Measurements from ENCODE around the gene EPS8.

The EPS8 gene

DNA sequence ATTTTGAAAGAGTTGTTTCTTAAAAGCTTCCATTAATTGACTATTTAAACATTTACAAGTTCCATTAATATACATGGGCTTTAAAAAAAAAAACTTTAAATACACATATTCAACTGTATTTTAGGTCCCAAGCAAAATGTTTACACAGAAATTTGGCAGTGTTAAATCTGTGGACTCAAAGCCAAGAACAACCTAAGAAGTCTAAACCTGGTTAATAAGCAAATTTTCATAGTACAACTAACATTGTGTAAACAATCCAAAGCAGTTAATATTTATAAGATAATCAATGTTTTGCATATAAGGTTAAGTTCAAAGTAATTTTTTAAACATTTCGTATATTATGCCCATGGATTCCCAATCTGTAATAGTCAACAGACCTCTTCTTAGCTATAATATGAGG is 77.0 kb downstream of the EPS8 start:
- no peak overlapping the region for H3K4me3 ChIP-seq (ENCODE audit: low read length)
- H3K27ac ChIP-seq (ENCODE audit: low read length) = no peak overlapping the region
- H3K9me3 ChIP-seq (ENCODE audit: control insufficient read depth, low read depth, low read length) = no peaks in the 10 kb centered on the region
- no peaks in the 10 kb centered on the region for H3K27me3 ChIP-seq (ENCODE audit: control insufficient read depth, insufficient read depth, low read length)
- no peaks in the 10 kb centered on the region for H3K36me3 ChIP-seq (ENCODE audit: control insufficient read depth, low read depth, low read length)
- peaks cover 6% of the 10 kb centered on the region for H3K4me1 ChIP-seq (ENCODE audit: control insufficient read depth, low read depth, low read length)
- H3K9ac ChIP-seq (ENCODE audit: low read length) = no peak overlapping the region

DNA sequence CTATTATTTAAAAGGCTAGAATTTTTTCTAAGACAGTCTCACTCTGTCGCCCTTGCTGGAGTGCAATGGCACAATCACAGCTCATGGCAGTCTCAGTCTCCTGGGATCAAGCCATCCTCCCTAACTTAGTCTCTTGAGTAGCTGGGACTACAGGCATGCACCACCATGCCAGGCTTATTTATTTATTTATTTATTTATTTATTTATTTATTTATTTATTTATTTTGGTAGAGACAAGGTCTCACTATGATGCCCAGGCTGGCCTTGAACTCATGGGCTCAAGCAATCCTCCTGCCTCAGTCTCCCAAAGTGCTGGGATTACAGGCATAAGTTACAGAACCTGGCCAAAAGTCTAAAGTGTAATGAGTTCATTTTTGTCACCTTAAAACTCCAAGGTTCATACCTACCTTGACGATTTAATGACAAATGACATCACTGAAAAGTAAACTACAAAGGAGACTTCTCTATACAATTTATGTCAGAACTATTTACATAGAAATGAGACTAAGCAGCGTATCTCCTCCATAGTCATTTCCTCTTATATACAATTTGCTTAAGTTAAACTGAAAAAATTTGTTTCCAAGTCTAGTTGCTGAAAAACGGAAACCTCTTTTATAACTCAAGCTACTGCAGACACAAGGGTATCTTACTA is 78.2 kb downstream of the EPS8 start:
- Histone ChIP-seq H3K4me1 (ENCODE audit: control insufficient read depth, low read depth, low read length) (peaks cover 6% of the 10 kb centered on the region), H3K9ac (ENCODE audit: low read length) (no peak overlapping the region), H3K27ac (ENCODE audit: low read length) (no peak overlapping the region), H3K36me3 (ENCODE audit: control insufficient read depth, low read depth, low read length) (no peaks in the 10 kb centered on the region), H3K9me3 (ENCODE audit: control insufficient read depth, low read depth, low read length) (no peaks in the 10 kb centered on the region), H3K4me3 (ENCODE audit: low read length) (no peak overlapping the region), H3K27me3 (ENCODE audit: control insufficient read depth, insufficient read depth, low read length) (no peaks in the 10 kb centered on the region)

GRCh38 chr12:15709551-15709950 is 79.6 kb downstream of the EPS8 start:
- peaks cover 6% of the 10 kb centered on the region for H3K4me1 ChIP-seq (ENCODE audit: control insufficient read depth, low read depth, low read length)
- no peaks in the 10 kb centered on the region for H3K36me3 ChIP-seq (ENCODE audit: control insufficient read depth, low read depth, low read length)
- no peak overlapping the region for H3K4me3 ChIP-seq (ENCODE audit: low read length)
- no peak overlapping the region for H3K9ac ChIP-seq (ENCODE audit: low read length)
- H3K9me3 ChIP-seq (ENCODE audit: control insufficient read depth, low read depth, low read length) = no peaks in the 10 kb centered on the region
- H3K27ac ChIP-seq (ENCODE audit: low read length) = no peak overlapping the region
- no peaks in the 10 kb centered on the region for H3K27me3 ChIP-seq (ENCODE audit: control insufficient read depth, insufficient read depth, low read length)

DNA sequence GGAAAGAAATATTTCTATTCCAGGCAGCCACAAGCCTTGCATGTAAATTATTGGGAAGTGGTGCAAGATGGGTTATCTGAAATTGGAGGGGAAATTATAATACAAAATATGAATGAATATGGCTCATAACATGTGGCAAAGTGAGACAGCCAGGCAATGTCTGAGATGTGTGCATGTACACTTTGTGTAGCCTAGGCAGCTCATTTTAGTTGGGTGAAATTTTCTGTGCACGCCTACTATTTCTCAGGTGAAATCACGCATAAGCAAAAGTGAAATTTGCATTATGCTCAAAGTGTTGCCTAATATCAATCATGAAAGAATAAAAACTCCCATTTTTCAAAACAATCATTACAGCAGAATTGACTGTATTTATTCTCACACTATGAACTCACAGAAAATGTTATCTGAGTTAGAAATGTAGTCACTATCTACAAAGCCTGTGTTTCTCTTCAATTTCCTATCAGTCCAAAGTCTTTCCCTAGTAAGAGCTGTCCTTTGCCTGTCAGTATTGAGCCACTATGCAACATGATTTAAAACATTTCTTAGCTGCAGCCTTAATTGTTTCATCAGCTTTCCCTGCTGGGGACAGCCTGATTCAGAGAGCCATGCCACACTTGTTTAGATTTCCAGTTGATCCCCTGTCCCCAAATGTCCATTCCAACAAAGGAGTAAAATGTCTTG is 80.7 kb downstream of the EPS8 start:
- Histone ChIP-seq H3K4me1 (ENCODE audit: control insufficient read depth, low read depth, low read length) (peaks cover 6% of the 10 kb centered on the region), H3K9ac (ENCODE audit: low read length) (no peak overlapping the region), H3K27me3 (ENCODE audit: control insufficient read depth, insufficient read depth, low read length) (no peaks in the 10 kb centered on the region), H3K27ac (ENCODE audit: low read length) (no peak overlapping the region), H3K9me3 (ENCODE audit: control insufficient read depth, low read depth, low read length) (no peaks in the 10 kb centered on the region), H3K36me3 (ENCODE audit: control insufficient read depth, low read depth, low read length) (no peaks in the 10 kb centered on the region), H3K4me3 (ENCODE audit: low read length) (no peak overlapping the region)

- H3K4me3 ChIP-seq (ENCODE audit: low read length) = no peak overlapping the region
- H3K4me1 ChIP-seq (ENCODE audit: control insufficient read depth, low read depth, low read length) = peaks cover 6% of the 10 kb centered on the region
- H3K9me3 ChIP-seq (ENCODE audit: control insufficient read depth, low read depth, low read length) = no peaks in the 10 kb centered on the region
- no peaks in the 10 kb centered on the region for H3K27me3 ChIP-seq (ENCODE audit: control insufficient read depth, insufficient read depth, low read length)
- no peaks in the 10 kb centered on the region for H3K36me3 ChIP-seq (ENCODE audit: control insufficient read depth, low read depth, low read length)
- no peak overlapping the region for H3K27ac ChIP-seq (ENCODE audit: low read length)
- no peak overlapping the region for H3K9ac ChIP-seq (ENCODE audit: low read length)
Observed at GRCh38 chr12:15707516-15708199, 81.5 kb downstream of the EPS8 start.

DNA sequence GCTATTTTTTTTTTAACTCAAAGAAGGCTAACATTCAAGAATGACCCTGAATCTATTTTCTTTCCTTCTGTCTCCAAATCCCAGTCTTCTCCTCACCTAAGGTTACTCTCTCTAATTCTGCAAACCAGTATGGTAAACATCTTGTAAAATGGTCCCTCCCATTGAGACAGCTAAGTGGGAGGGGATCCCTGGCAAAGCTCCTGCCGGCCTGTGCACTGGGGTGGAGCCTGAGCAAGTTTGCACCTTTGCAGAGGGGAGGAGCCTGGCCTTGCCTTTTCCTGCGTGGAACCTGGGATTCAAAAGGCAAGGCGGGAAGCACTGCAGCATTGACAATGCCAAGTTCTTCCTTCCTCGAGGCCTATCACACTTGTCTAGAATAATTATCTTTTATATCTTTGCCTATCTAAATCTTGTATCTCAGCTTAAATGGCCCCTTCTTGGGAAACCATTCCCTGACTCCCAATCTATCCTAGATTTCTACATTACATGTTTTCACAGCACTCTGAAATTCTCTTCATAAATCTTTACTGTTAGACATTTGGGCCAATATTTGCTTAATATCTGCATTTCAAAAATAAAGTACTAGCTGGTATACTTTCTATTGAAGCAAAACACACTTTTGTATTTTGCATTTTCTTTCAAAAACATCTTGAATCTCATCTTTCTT is 83.0 kb downstream of the EPS8 start:
- Histone ChIP-seq H3K4me3 (ENCODE audit: low read length) (no peak overlapping the region), H3K9ac (ENCODE audit: low read length) (no peak overlapping the region), H3K27me3 (ENCODE audit: control insufficient read depth, insufficient read depth, low read length) (no peaks in the 10 kb centered on the region), H3K4me1 (ENCODE audit: control insufficient read depth, low read depth, low read length) (peaks cover 6% of the 10 kb centered on the region), H3K36me3 (ENCODE audit: control insufficient read depth, low read depth, low read length) (no peaks in the 10 kb centered on the region), H3K9me3 (ENCODE audit: control insufficient read depth, low read depth, low read length) (no peaks in the 10 kb centered on the region), H3K27ac (ENCODE audit: low read length) (no peak overlapping the region)

DNA sequence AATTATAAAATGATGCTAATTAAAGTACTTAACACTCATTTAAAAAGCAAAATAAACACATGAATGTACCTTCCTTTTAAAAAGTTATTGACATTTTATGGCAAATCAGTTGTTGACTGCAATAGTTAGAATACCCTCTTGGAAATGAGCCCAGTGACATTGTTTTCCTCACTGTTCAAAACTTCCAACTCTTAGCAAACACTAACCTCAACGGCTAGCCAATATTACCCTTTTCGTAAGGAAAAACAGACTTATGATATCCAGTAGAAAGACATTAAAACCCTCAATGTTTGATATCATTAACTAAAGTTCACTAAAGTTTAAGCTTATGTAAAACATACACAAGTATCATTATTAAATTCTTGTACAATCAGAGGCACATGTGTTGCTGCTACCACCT is 83.6 kb downstream of the EPS8 start:
- H3K4me3 ChIP-seq (ENCODE audit: low read length) = no peak overlapping the region
- H3K9me3 ChIP-seq (ENCODE audit: control insufficient read depth, low read depth, low read length) = no peaks in the 10 kb centered on the region
- H3K36me3 ChIP-seq (ENCODE audit: control insufficient read depth, low read depth, low read length) = no peaks in the 10 kb centered on the region
- H3K4me1 ChIP-seq (ENCODE audit: control insufficient read depth, low read depth, low read length) = peaks cover 6% of the 10 kb centered on the region
- H3K27me3 ChIP-seq (ENCODE audit: control insufficient read depth, insufficient read depth, low read length) = no peaks in the 10 kb centered on the region
- no peak overlapping the region for H3K27ac ChIP-seq (ENCODE audit: low read length)
- no peak overlapping the region for H3K9ac ChIP-seq (ENCODE audit: low read length)

GRCh38 chr12:15702276-15702675 is 86.9 kb downstream of the EPS8 start:
- Histone ChIP-seq H3K27me3 (ENCODE audit: control insufficient read depth, insufficient read depth, low read length) (no peaks in the 10 kb centered on the region), H3K9ac (ENCODE audit: low read length) (no peak overlapping the region), H3K27ac (ENCODE audit: low read length) (no peak overlapping the region), H3K4me1 (ENCODE audit: control insufficient read depth, low read depth, low read length) (no peaks in the 10 kb centered on the region), H3K36me3 (ENCODE audit: control insufficient read depth, low read depth, low read length) (no peaks in the 10 kb centered on the region), H3K4me3 (ENCODE audit: low read length) (no peak overlapping the region), H3K9me3 (ENCODE audit: control insufficient read depth, low read depth, low read length) (no peaks in the 10 kb centered on the region)

GRCh38 chr12:15701631-15702156 is 87.5 kb downstream of the EPS8 start:
- no peaks in the 10 kb centered on the region for H3K9me3 ChIP-seq (ENCODE audit: control insufficient read depth, low read depth, low read length)
- H3K4me3 ChIP-seq (ENCODE audit: low read length) = no peak overlapping the region
- H3K27me3 ChIP-seq (ENCODE audit: control insufficient read depth, insufficient read depth, low read length) = no peaks in the 10 kb centered on the region
- no peaks in the 10 kb centered on the region for H3K4me1 ChIP-seq (ENCODE audit: control insufficient read depth, low read depth, low read length)
- H3K9ac ChIP-seq (ENCODE audit: low read length) = no peak overlapping the region
- H3K27ac ChIP-seq (ENCODE audit: low read length) = no peak overlapping the region
- H3K36me3 ChIP-seq (ENCODE audit: control insufficient read depth, low read depth, low read length) = no peaks in the 10 kb centered on the region

- H3K27me3 ChIP-seq (ENCODE audit: control insufficient read depth, insufficient read depth, low read length) = no peaks in the 10 kb centered on the region
- H3K27ac ChIP-seq (ENCODE audit: low read length) = no peak overlapping the region
- no peaks in the 10 kb centered on the region for H3K4me1 ChIP-seq (ENCODE audit: control insufficient read depth, low read depth, low read length)
- H3K36me3 ChIP-seq (ENCODE audit: control insufficient read depth, low read depth, low read length) = no peaks in the 10 kb centered on the region
- H3K4me3 ChIP-seq (ENCODE audit: low read length) = no peak overlapping the region
- H3K9ac ChIP-seq (ENCODE audit: low read length) = no peak overlapping the region
- no peaks in the 10 kb centered on the region for H3K9me3 ChIP-seq (ENCODE audit: control insufficient read depth, low read depth, low read length)
Observed at GRCh38 chr12:15701206-15701605, 88.0 kb downstream of the EPS8 start.

DNA sequence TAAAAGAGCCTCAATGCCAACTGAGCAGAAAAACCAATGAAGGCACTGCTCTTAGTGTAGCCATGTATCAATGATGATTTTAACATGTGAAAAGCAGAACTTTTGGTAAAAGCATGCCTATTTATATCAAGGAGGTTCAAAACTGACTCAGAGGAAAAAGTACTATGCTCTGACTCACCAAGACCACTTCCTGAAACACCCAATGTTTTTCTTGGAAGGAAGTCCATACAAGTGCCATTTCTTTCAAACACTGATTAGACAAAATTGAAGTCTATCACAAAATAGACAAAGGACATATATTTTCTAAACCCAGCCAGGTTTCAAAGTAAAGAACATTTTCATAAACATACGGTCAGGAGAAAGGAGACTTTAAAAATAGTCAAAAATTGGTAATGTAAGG is 88.6 kb downstream of the EPS8 start:
- Histone ChIP-seq H3K9me3 (ENCODE audit: control insufficient read depth, low read depth, low read length) (no peaks in the 10 kb centered on the region), H3K36me3 (ENCODE audit: control insufficient read depth, low read depth, low read length) (no peaks in the 10 kb centered on the region), H3K27ac (ENCODE audit: low read length) (no peak overlapping the region), H3K4me3 (ENCODE audit: low read length) (no peak overlapping the region), H3K4me1 (ENCODE audit: control insufficient read depth, low read depth, low read length) (no peaks in the 10 kb centered on the region), H3K9ac (ENCODE audit: low read length) (no peak overlapping the region), H3K27me3 (ENCODE audit: control insufficient read depth, insufficient read depth, low read length) (no peaks in the 10 kb centered on the region)
